ENCODE measurements around the gene BCL2.

DNA sequence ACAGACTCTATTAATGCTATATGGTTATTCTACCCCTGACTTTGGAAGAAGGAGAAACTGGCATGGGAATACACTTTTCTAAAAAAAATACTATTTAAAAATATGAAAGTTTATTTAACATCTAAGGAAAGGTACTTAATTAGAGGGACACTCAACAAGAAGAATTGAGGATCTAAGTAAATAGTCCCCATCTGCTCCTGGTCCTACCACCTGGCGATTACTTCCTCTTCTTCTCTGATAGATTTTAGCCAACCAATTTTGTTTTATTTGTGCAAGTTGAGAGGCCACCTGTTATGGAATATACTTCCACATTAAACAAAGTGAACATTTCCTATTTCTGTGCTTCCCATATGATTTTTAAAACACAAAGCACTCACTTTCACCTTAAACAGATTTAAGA is 111.7 kb downstream of the BCL2 start:
- TF ChIP-seq POLR2AphosphoS5 (IDR thresholded peaks at IDR 0.05) = no peak
- TF ChIP-seq, protein P1, sequence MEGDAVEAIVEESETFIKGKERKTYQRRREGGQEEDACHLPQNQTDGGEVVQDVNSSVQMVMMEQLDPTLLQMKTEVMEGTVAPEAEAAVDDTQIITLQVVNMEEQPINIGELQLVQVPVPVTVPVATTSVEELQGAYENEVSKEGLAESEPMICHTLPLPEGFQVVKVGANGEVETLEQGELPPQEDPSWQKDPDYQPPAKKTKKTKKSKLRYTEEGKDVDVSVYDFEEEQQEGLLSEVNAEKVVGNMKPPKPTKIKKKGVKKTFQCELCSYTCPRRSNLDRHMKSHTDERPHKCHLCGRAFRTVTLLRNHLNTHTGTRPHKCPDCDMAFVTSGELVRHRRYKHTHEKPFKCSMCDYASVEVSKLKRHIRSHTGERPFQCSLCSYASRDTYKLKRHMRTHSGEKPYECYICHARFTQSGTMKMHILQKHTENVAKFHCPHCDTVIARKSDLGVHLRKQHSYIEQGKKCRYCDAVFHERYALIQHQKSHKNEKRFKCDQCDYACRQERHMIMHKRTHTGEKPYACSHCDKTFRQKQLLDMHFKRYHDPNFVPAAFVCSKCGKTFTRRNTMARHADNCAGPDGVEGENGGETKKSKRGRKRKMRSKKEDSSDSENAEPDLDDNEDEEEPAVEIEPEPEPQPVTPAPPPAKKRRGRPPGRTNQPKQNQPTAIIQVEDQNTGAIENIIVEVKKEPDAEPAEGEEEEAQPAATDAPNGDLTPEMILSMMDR (IDR thresholded peaks at IDR 0.05) = no peak
- no peak for TF ChIP-seq POLR2A (IDR thresholded peaks at IDR 0.05; ENCODE audit: low read depth)
- no peak for TF ChIP-seq EP300 (IDR thresholded peaks at IDR 0.05)
